AG10803 (cell line): ENCODE measurements around the gene LINS1.

Experiments used
- DNase-seq: peaks from one replicate; pipeline ENCODE4 v3.0.0; 2010; ENCODE audit warnings: low read depth
- H3K4me3 ChIP-seq: 2 replicates; pipeline ENCODE4 v1.5.1; 2011; ENCODE audit warnings: mild to moderate bottlenecking, low read length, control low read depth
- CTCF ChIP-seq: conservative IDR thresholded peaks from 2 replicates; pipeline ENCODE4 v1.5.1; 2011; ENCODE audit warnings: mild to moderate bottlenecking, low read length, control low read depth, inconsistent platforms

LINS1 gene

DNA sequence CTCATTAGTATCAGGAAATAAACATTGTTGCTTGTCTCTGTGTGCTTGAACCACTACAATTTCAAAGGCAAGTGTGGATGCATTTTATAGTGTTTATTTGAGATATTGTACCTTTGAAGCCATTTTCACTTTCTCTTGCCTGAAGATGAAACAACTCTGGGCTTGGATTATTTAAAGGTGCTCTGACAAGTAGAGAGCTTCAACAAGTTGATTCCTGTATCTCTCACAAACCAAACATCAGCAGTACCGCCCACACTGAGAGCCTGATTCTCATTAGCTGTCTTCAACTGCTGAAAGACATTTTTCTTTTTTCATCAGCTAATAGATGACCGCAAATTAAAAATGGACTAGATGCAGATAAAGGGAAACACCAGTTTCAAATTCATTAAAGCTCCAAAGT lies 72.4 kb downstream of the LINS1 start:
- DNase-seq = no peak
- H3K4me3 ChIP-seq = no peak overlapping the region
- no peak for TF ChIP-seq CTCF

GRCh38 chr15:100528833-100529428 lies 73.1 kb downstream of the LINS1 start, which contains the start of gene CERS3:
TSS of gene CERS3 (minus strand) at chr15:100528950. CDS start at chr15:100501849, 27,101 bp downstream.
- no peak for TF ChIP-seq CTCF

GRCh38 chr15:100526027-100526481 lies 75.9 kb downstream of the LINS1 start:
- DNase-seq = no peak
- no peak for TF ChIP-seq CTCF
- no peak overlapping the region for H3K4me3 ChIP-seq

More at GRCh38 chr15:100528833-100529428, 73.1 kb downstream of the LINS1 start, which contains the start of gene CERS3:
- no peak within 1 kb of the TSS for H3K4me3 ChIP-seq
- DNase-seq = no peak

- TF ChIP-seq CTCF = no peak
- H3K4me3 ChIP-seq = no peak overlapping the region
- no peak for DNase-seq
These were observed 76.5 kb downstream of the LINS1 start for GRCh38 chr15:100525436-100525835.

DNA sequence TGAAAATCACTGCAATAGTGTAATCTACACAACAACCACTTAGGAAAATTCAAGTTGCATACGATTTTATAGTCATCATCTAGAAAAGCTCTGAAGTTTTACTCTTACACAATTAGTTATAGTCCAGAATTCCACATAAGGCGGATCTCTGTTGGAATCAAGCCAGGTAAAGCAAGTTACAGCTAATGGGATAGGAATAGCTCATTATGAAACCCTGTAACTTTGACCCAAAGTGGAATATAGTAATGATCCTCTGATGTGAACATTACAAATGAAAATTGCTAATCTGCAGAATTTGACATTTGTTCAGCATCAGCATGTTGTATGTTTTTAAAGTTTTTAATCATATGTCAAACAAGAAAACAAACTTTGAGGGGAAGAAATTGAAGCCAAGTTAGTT lies 77.7 kb downstream of the LINS1 start:
- TF ChIP-seq CTCF = no peak
- H3K4me3 ChIP-seq = no peak overlapping the region
- no peak for DNase-seq

DNA sequence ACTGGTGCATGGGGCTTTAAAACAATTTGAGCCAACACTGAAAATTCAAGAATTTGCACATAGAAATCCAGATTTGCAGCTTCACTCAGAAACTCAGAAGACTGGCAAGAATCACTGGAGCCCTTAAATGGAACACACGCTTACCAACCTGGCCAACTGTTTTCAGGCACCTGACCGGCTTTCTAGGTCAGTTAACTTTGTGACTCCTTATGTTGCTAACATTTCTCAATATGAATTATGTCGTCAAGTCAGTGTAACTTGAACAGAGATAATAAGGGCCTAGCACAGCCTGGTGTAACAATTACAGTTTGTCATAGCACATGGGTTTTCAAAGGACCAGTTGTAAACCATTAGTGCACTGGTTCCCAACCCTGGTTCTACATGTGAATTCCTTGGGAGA lies 80.1 kb downstream of the LINS1 start:
- TF ChIP-seq CTCF = no peak
- no peak overlapping the region for H3K4me3 ChIP-seq
- DNase-seq = no peak

DNA sequence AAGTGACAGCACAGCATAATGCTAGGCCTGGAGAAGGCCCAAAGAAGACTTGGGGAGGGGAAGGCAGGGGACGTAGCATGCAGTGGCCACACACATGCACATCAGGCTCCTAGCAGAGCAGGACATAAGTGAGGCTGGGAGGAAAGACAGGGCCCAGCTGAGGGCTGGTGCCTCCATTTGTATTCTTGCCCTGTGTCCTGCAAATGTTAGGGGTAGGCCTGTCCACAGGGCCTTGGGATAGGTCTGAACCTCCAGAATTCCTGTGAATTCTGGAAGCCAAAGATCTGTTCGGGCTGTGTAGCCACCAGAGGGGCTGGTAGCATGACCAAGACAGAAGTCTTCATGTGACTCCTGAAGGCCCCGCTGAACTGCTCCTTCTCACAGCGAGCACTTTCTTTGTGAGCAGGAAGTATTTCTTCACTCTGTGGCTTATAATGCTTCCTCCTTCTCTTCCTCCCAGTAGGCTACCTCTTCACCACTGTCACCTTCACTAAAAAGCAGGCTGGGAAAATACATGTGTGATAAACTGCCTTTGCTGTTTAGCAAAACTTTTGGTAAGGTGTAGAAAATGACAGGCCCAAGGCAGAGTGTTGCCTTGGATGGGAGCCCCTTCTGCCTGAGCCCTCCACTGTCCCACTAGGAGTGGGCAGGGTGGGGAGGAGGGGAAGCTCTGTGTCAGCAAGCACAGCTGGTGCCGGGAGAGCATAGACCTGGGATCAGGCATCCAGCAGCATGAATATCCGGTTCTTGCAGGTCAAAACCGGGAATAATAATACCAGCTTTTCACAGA lies 81.7 kb downstream of the LINS1 start:
- no peak for DNase-seq
- no peak overlapping the region for H3K4me3 ChIP-seq
- no peak for TF ChIP-seq CTCF
